HepG2 (cell line): ENCODE results near the gene TPD52L2. TPM values are rescaled to one million over a fixed set of nuclear protein-coding genes. Genes with fewer than 3 reads are reported as not detected.

ENCODE experiments used
- ATAC-seq: fragments of 200-7000 bp; cut with Tn5 transposase; 3 replicates; pipeline ENCODE4 v1.9.1; 2020; ENCODE audit warnings: mild to moderate bottlenecking, moderate library complexity
- BruUV-seq: library from RNA; stranded (reverse); fragments of 400-500 nt; replicated peaks from 2 replicates; lab custom pipeline; 2021; lab: Mats Ljungman, UMichigan
- CTCF ChIA-PET: fragments of 300-600 bp; formaldehyde crosslinking; extraction: SDS; loops from one replicate; lab custom pipeline; 2021; ENCODE audit warnings: low total read pairs, inconsistent platforms, low intra/inter-chr PET ratio; lab: Yijun Ruan, JAX
- POLR2A ChIA-PET: fragments of 350-600 bp; sonication (Branson Sonifier 250); formaldehyde crosslinking; loops from one replicate; lab custom pipeline; 2020; ENCODE audit warnings: antibody characterized with exemption, inconsistent platforms; lab: Yijun Ruan, JAX
- DNase-seq: peaks from one replicate; pipeline ENCODE4 v3.0.0-alpha.2; 2015; ENCODE audit warnings: low spot score
- FAIRE-seq: peaks from 3 replicates; lab custom pipeline; 2011; peaks lifted over from hg19 to GRCh38; lab: Jason Lieb, UNC
- H2AFZ ChIP-seq: one replicate; pipeline ENCODE4 v1.6.1; 2011; ENCODE audit warnings: low read length, inconsistent platforms
- H3K27ac ChIP-seq: fragments of 300-600 bp; 3 replicates; pipeline ENCODE4 v1.8.0; 2011; ENCODE audit warnings: mixed run types, mild to moderate bottlenecking, mixed read lengths, low read length, inconsistent platforms; ENCODE audit not compliant: insufficient read depth; ENCODE audit errors: extremely low read length
- H3K27me3 ChIP-seq, 2 experiments: fragments of 200-600 bp in 1 of 2; 2 replicates in 1 of 2; 3 replicates in 1 of 2; pipeline versions ENCODE4 v1.6.0 to v1.8.0; 2011; ENCODE audit warnings: low read length in 2 of 2, mild to moderate bottlenecking in 2 of 2, moderate library complexity in 2 of 2, inconsistent platforms in 1 of 2; ENCODE audit not compliant: insufficient read depth in 2 of 2, control insufficient read depth in 1 of 2
- H3K36me3 ChIP-seq, 2 experiments: fragments of 200-600 bp in 1 of 2; replicated peaks in 1 of 2; 2 replicates in 1 of 2; 3 replicates in 1 of 2; pipeline versions ENCODE4 v1.5.1 to v1.8.0; 2011; ENCODE audit warnings: low read length in 2 of 2, inconsistent platforms in 1 of 2; ENCODE audit not compliant: insufficient read depth in 2 of 2, control insufficient read depth in 1 of 2
- H3K4me1 ChIP-seq: 2 replicates; pipeline ENCODE4 v1.5.1; 2012; ENCODE audit warnings: low read length, inconsistent platforms; ENCODE audit not compliant: insufficient read depth
- H3K4me2 ChIP-seq: 2 replicates; pipeline ENCODE4 v1.6.0; 2011; ENCODE audit warnings: low read depth, low read length, inconsistent platforms
- H3K4me3 ChIP-seq, 3 experiments: fragments of 200-600 bp in 1 of 3; sonication (generic), shearing (Covaris generic) in 1 of 3; replicated peaks in 1 of 3; 2 replicates each; pipeline ENCODE4 v1.5.1; 2011 to 2016; ENCODE audit warnings: low read length in 3 of 3, inconsistent platforms in 2 of 3, low read depth in 2 of 3, mild to moderate bottlenecking in 2 of 3, control low read depth in 1 of 3, mixed read lengths in 1 of 3; ENCODE audit not compliant: insufficient read depth in 1 of 3
- H3K79me2 ChIP-seq: one replicate; pipeline ENCODE4 v1.6.1; 2011; ENCODE audit warnings: low read length, inconsistent platforms; ENCODE audit not compliant: insufficient read depth
- H3K9ac ChIP-seq: 2 replicates; pipeline ENCODE4 v1.6.0; 2011; ENCODE audit warnings: mild to moderate bottlenecking, low read depth, low read length, inconsistent platforms; ENCODE audit not compliant: insufficient read depth
- H3K9me3 ChIP-seq: 2 replicates; pipeline ENCODE4 v1.5.1; 2012; ENCODE audit warnings: mild to moderate bottlenecking, low read length
- H4K20me1 ChIP-seq: 2 replicates; pipeline ENCODE4 v1.6.0; 2011; ENCODE audit warnings: inconsistent platforms, mild to moderate bottlenecking, low read length, moderate library complexity; ENCODE audit not compliant: insufficient read depth
- ARID2 ChIP-seq: sonication (generic); formaldehyde crosslinking; IDR thresholded peaks from 2 replicates; pipeline ENCODE4 v1.8.1; 2022; ENCODE audit warnings: mild to moderate bottlenecking, missing genetic modification reagents, borderline replicate concordance
- GTF2F1 ChIP-seq: fragments of 150-350 bp; IDR thresholded peaks from 2 replicates; pipeline ENCODE4 v1.6.1; 2014; ENCODE audit warnings: low read length
- HES4 ChIP-seq: sonication (generic); formaldehyde crosslinking; IDR thresholded peaks from 2 replicates; pipeline ENCODE4 v1.9.0; 2021; ENCODE audit warnings: mild to moderate bottlenecking, missing genetic modification reagents, borderline replicate concordance
- PCBP2 ChIP-seq: fragments of 200-400 bp; formaldehyde crosslinking; optimal IDR thresholded peaks from 2 replicates; pipeline ENCODE3; 2018; ENCODE audit warnings: low read length, low read depth; ENCODE audit not compliant: poor library complexity, severe bottlenecking
- REL ChIP-seq: sonication (generic); formaldehyde crosslinking; conservative IDR thresholded peaks from 2 replicates; pipeline ENCODE4 v1.8.0; 2022; ENCODE audit warnings: mild to moderate bottlenecking, missing genetic modification reagents, moderate library complexity
- SETDB1 ChIP-seq: sonication (generic); formaldehyde crosslinking; IDR thresholded peaks from 2 replicates; pipeline ENCODE4 v1.5.1; 2020; ENCODE audit warnings: missing genetic modification reagents, mild to moderate bottlenecking, borderline replicate concordance
- ZNF224 ChIP-seq: sonication (generic); formaldehyde crosslinking; IDR thresholded peaks from 2 replicates; pipeline ENCODE4 v1.5.0; 2020; ENCODE audit warnings: mild to moderate bottlenecking, missing genetic modification reagents
- ZNF317 ChIP-seq: sonication (generic); formaldehyde crosslinking; IDR thresholded peaks from 2 replicates; pipeline ENCODE4 v1.5.0; 2020; ENCODE audit warnings: mild to moderate bottlenecking, missing genetic modification reagents
- ZNF318 ChIP-seq: sonication (generic); formaldehyde crosslinking; IDR thresholded peaks from 2 replicates; pipeline ENCODE4 v1.4.0; 2020; ENCODE audit warnings: mild to moderate bottlenecking, missing genetic modification reagents
- ZNF326 ChIP-seq: sonication (generic); formaldehyde crosslinking; IDR thresholded peaks from 2 replicates; pipeline ENCODE4 v1.4.0; 2020; ENCODE audit warnings: missing genetic modification reagents, borderline replicate concordance
- ZNF335 ChIP-seq: sonication (generic); formaldehyde crosslinking; IDR thresholded peaks from 2 replicates; pipeline ENCODE4 v1.4.0; 2020; ENCODE audit warnings: missing genetic modification reagents
- ZNF713 ChIP-seq: sonication (generic); formaldehyde crosslinking; IDR thresholded peaks from 2 replicates; pipeline ENCODE4 v1.4.0; 2020; ENCODE audit warnings: mild to moderate bottlenecking, missing genetic modification reagents
- ZNF790 ChIP-seq: sonication (generic); formaldehyde crosslinking; IDR thresholded peaks from 2 replicates; pipeline ENCODE4 v1.8.0; 2022; ENCODE audit warnings: missing genetic modification reagents, mild to moderate bottlenecking, borderline replicate concordance
- WGBS: methylation state at CpG from one replicate; pipeline ENCODE4 v1.1.6; 2017; ENCODE audit warnings: low lambda C conversion rate; 5-methylcytosine and 5-hydroxymethylcytosine counted together
- in situ Hi-C: cut with HindIII; loops from 2 replicates; pipeline ENCODE4 v1.10.0; 2017; ENCODE audit warnings: low pct_unique_long_range_greater_than_20kb; ENCODE audit not compliant: extremely low pct_ligation_motif_present
- intact Hi-C: fragments of 100-400 bp; cut with micrococcal nuclease; formaldehyde crosslinking; loops from one replicate; pipeline ENCODE4 v1.10.0; 2022; ENCODE audit not compliant: unreplicated experiment
- polyA plus RNA-seq, 8 experiments: library from polyadenylated mRNA; depleted of rRNA in 3 of 8; stranded (reverse) in 7 of 8; unstranded in 1 of 8; fragments of >200 nt; fragmentation: Illumina TruSeq in 4 of 8; extraction: Trizol in 4 of 8; gene quantifications; 2 replicates each; pipeline versions ENCODE4 v1.2.1 to v1.2.3, GENCODE V29; 2011 to 2016; ENCODE audit warnings: low read depth in 4 of 8, missing spikeins in 1 of 8, mixed read lengths in 1 of 8; ENCODE audit not compliant: insufficient read depth in 1 of 8
- total RNA-seq, 5 experiments: library from RNA; depleted of rRNA; stranded (reverse); fragments of >200 nt; fragmentation: Illumina TruSeq; extraction: Trizol; gene quantifications; 2 replicates each; pipeline ENCODE4 v1.2.3, GENCODE V29; 2016; ENCODE audit warnings: low read depth in 1 of 5
- TF ChIP-seq, protein P1 (sequence below): sonication (generic); formaldehyde crosslinking; IDR thresholded peaks from 2 replicates; pipeline ENCODE4 v1.4.0; 2020; ENCODE audit warnings: mild to moderate bottlenecking, missing genetic modification reagents

Gene TPD52L2
- total and polyA plus RNA-seq, 2 of the 13 experiments (the other 11 are each of a cell fraction or from before 2014, with no cell fraction given): 156 to 184 TPM

GRCh38 chr20:63831993-63832686, 32.9 kb upstream of the TPD52L2 start (continued):
- no peak; the same call in 1 of the 2 replicates for TF ChIP-seq ZNF713 (CRISPR knock-in tag)
- TF ChIP-seq ZNF317 (CRISPR knock-in tag): no peak
- no peak for TF ChIP-seq ZNF326
- TF ChIP-seq, protein P1, sequence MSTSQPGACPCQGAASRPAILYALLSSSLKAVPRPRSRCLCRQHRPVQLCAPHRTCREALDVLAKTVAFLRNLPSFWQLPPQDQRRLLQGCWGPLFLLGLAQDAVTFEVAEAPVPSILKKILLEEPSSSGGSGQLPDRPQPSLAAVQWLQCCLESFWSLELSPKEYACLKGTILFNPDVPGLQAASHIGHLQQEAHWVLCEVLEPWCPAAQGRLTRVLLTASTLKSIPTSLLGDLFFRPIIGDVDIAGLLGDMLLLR (CRISPR knock-in tag): peak; percentile 77; the same call in 1 of the 2 replicates
- no peak for TF ChIP-seq GTF2F1
- no peak for TF ChIP-seq ZNF335
- TF ChIP-seq PCBP2: no peak

DNA sequence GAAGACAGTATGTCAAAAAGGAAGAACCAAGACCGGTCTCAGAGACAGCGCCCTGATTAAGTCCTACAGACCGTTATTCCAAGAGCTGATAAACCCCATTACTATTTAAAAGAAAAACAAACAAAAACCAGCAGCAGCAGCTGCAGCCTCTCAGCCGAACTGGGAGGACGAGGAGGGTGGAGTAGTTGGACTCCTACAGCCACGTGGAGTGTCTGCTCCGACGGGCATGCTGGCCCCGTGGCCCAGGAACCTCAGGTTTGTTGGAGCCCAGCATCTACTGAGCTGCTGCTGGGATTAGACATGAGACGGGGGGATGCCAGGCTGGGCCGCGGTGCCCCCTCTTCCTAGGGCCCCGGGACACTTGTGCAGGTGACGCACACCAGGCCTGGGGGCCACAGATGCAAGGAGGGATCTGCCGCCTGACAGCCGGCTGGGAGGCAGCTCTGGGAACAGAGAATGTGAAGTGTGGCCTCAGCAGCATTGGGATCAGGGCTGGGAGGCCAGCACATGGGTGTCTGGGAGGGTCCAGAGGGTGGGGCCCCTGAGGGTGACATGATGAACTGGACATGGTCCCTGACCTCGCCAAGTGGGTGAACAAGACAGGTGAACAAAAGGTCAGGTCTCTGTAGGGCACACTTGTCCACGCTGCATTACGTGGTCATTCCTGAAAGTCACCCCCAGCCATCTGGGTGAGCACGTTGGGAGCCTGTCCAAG, 31.1 kb upstream of the TPD52L2 start:
- Histone ChIP-seq H3K27me3 (peaks cover 16 to 52% of the 10 kb centered on the region in 2 experiments), H3K9me3 (no peaks in the 10 kb centered on the region), H3K9ac (no peak overlapping the region), H3K79me2 (no peaks in the 10 kb centered on the region), H4K20me1 (no peaks in the 10 kb centered on the region; the same call in 1 of the 2 replicates), H3K36me3 (no peaks in the 10 kb centered on the region), H3K4me3 (peak overlapping the region in 1 of 3 experiments; percentile 41; a peak in 1 of 6 replicates), H3K27ac (no peak overlapping the region), H3K4me2 (peak overlapping the region; percentile 52), H2AFZ (no peak overlapping the region), H3K4me1 (peaks cover 58% of the 10 kb centered on the region)
- no TSS peak for BruUV-seq
- no peak for DNase-seq
- intact Hi-C loops: no loop called here
- ChIA-PET CTCF (no interaction called here), POLR2A (interaction anchor here (1.3 kb wide), 1 partner anchor 31 kb away, joined by 3 read pairs; the partner anchor contains the start of gene TPD52L2)
- in situ Hi-C loops: no loop called here
- ATAC-seq: no peak
- WGBS: 17% methylated on average over 18 of the region's 20 CpGs
- peak; percentile 50 for FAIRE-seq
- TF ChIP-seq HES4 (CRISPR knock-in tag) (no peak; the same call in 1 of the 2 replicates), REL (CRISPR knock-in tag) (no peak), SETDB1 (CRISPR knock-in tag) (no peak), ZNF790 (CRISPR knock-in tag) (no peak), ZNF224 (CRISPR knock-in tag) (no peak), ARID2 (CRISPR knock-in tag) (no peak), ZNF318 (CRISPR knock-in tag) (no peak)
